Measurements from ENCODE around the gene LRCOL1. TPM values are rescaled to one million over a fixed set of nuclear protein-coding genes. Genes with fewer than 3 reads are reported as not detected.

The LRCOL1 gene
- total RNA-seq, 2 donors from 2014 or later: not detected

DNA sequence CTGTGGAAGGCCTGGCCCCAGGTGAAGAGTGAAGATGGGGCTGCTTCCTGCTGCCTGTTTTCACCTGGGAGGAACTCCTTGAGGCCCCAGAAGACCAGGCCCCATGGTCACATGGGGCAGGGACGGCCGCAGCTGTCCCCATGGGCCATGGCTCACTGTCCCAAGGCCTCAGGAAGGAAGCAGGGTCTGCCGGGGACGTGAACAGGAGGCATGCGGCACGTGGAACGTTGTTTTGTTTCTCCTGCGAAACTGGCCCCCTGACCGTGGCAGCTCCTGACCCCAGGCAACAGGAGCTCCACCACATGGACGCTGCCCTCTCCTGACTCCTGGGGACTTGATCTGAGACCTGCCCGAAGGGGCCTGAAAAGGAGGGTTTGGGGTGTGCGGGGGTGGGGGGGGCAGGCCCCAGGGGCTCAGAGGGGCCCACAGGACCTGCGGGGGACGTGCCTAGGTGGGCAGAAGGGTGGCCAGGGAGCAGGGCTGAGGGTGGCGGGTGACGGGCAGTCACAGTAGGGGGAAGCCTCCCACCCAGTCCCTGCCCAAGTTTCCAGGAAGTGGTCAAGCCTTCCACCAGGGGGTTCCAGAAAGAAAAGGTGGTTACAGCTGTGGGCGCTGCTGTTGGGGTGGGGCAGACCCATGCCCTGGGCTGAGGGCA is 41.4 kb downstream of the LRCOL1 start:
- H3K36me3 Mint-ChIP-seq (ENCODE audit: low read depth): peaks cover 18% of the 10 kb centered on the region
- H3K9ac ChIP-seq (ENCODE audit: extremely low read depth, low read length, poor library complexity, severe bottlenecking): no peak overlapping the region
- TF ChIP-seq, protein P1, sequence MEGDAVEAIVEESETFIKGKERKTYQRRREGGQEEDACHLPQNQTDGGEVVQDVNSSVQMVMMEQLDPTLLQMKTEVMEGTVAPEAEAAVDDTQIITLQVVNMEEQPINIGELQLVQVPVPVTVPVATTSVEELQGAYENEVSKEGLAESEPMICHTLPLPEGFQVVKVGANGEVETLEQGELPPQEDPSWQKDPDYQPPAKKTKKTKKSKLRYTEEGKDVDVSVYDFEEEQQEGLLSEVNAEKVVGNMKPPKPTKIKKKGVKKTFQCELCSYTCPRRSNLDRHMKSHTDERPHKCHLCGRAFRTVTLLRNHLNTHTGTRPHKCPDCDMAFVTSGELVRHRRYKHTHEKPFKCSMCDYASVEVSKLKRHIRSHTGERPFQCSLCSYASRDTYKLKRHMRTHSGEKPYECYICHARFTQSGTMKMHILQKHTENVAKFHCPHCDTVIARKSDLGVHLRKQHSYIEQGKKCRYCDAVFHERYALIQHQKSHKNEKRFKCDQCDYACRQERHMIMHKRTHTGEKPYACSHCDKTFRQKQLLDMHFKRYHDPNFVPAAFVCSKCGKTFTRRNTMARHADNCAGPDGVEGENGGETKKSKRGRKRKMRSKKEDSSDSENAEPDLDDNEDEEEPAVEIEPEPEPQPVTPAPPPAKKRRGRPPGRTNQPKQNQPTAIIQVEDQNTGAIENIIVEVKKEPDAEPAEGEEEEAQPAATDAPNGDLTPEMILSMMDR (conservative IDR thresholded peaks at IDR 0.05): no peak
- WGBS, 2 experiments (ENCODE audit: insufficient coverage in 1 of 2, insufficient read length in 1 of 2): 93 to 95% methylated on average over 6 to 17 of the region's 17 CpGs
- H3K27ac ChIP-seq (ENCODE audit: low read depth, low read length): no peak overlapping the region
- H3K4me1 ChIP-seq (ENCODE audit: control insufficient read depth, insufficient read depth, low read length): no peaks in the 10 kb centered on the region
- peaks cover 5% of the 10 kb centered on the region for H3K4me1 Mint-ChIP-seq
- H3K9me3 ChIP-seq (ENCODE audit: control insufficient read depth, low read length): no peaks in the 10 kb centered on the region
- H3K9me3 Mint-ChIP-seq: no peaks in the 10 kb centered on the region
- H3K27me3 Mint-ChIP-seq (ENCODE audit: insufficient read depth): no peaks in the 10 kb centered on the region
- peaks cover 16% of the 10 kb centered on the region for H3K36me3 ChIP-seq (ENCODE audit: control insufficient read depth, insufficient read depth, low read length)
- no peak overlapping the region for H3K4me3 ChIP-seq (ENCODE audit: low read length)
- H3K27me3 ChIP-seq (ENCODE audit: control insufficient read depth, insufficient read depth, low read length, poor library complexity, severe bottlenecking): no peaks in the 10 kb centered on the region
- DNase-seq: no peak
- no peak overlapping the region for H3K27ac Mint-ChIP-seq
- no peak overlapping the region for H3K4me3 Mint-ChIP-seq

DNA sequence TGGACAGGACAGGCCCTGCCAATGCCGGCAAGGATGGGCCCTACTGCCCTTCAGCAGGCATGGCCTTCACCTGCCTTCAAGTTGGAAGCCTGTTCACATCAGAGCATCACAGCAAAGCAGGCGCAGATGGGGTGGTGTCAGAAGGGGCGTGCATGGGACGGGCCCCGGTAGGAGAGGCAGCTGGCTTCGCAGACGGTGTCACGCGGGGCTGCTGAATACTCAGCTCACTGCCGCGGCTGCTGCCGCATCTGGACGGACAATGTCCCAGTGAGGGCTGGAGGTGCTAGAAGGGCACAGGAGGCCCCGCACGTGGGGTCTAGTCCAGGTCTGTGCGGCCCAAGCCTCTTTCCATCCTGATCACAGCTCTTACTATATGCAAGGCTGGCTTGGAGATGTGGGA is 42.1 kb downstream of the LRCOL1 start:
- TF ChIP-seq, protein P1 (conservative IDR thresholded peaks at IDR 0.05): no peak
- DNase-seq: no peak
- H3K4me3 Mint-ChIP-seq: no peak overlapping the region
- Histone ChIP-seq H3K9ac (ENCODE audit: extremely low read depth, low read length, poor library complexity, severe bottlenecking) (no peak overlapping the region), H3K4me3 (ENCODE audit: low read length) (no peak overlapping the region), H3K9me3 (ENCODE audit: control insufficient read depth, low read length) (no peaks in the 10 kb centered on the region), H3K4me1 (ENCODE audit: control insufficient read depth, insufficient read depth, low read length) (no peaks in the 10 kb centered on the region), H3K27me3 (ENCODE audit: control insufficient read depth, insufficient read depth, low read length, poor library complexity, severe bottlenecking) (no peaks in the 10 kb centered on the region), H3K36me3 (ENCODE audit: control insufficient read depth, insufficient read depth, low read length) (peaks cover 16% of the 10 kb centered on the region), H3K27ac (ENCODE audit: low read depth, low read length) (no peak overlapping the region)
- 90 to 100% methylated on average over 7 to 16 of the region's 16 CpGs for WGBS, 2 experiments (ENCODE audit: insufficient coverage in 1 of 2, insufficient read length in 1 of 2)
- no peak overlapping the region for H3K27ac Mint-ChIP-seq
- H3K9me3 Mint-ChIP-seq: no peaks in the 10 kb centered on the region
- H3K27me3 Mint-ChIP-seq (ENCODE audit: insufficient read depth): no peaks in the 10 kb centered on the region
- peaks cover 22% of the 10 kb centered on the region for H3K36me3 Mint-ChIP-seq (ENCODE audit: low read depth)
- peaks cover 5% of the 10 kb centered on the region for H3K4me1 Mint-ChIP-seq

DNA sequence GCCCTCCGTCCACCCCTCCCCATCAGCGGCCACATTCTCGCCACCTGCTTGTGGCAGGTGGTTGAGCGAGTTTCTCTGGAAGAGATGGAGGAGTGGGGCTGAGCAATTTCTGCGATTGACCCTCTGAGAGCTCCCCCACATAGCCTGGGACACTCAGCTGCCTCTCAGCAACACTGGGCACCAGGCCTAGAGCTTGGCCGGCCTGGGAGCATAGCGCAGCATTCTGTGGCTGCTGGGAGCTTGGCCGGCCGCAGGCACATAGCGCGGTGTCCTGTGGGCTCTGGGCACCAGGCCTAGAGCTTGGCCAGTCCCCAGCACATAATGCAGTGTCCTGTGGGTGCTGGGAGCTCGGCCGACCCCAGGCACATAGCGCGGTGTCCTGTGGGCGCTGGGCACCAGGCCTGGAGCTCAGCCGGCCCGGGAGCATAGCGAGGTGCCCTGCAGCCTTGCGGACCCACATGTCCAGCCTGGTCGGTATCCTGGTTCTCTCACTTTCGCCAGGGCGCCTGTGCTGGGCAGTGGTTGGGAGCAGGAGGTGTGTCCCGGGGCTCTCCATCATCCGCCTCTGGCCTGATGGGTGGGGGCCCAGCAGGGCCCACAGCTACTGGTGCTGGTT is 43.8 kb downstream of the LRCOL1 start:
- peaks cover 8% of the 10 kb centered on the region for H3K36me3 ChIP-seq (ENCODE audit: control insufficient read depth, insufficient read depth, low read length)
- Mint-ChIP-seq H3K27me3 (ENCODE audit: insufficient read depth) (no peaks in the 10 kb centered on the region), H3K9me3 (no peaks in the 10 kb centered on the region), H3K4me3 (no peak overlapping the region), H3K27ac (no peak overlapping the region), H3K4me1 (peaks cover 5% of the 10 kb centered on the region), H3K36me3 (ENCODE audit: low read depth) (peaks cover 22% of the 10 kb centered on the region)
- 93 to 94% methylated on average over 18 to 25 of the region's 25 CpGs for WGBS, 2 experiments (ENCODE audit: insufficient coverage in 1 of 2, insufficient read length in 1 of 2)
- DNase-seq: no peak
- H3K4me3 ChIP-seq (ENCODE audit: low read length): no peak overlapping the region
- H3K27ac ChIP-seq (ENCODE audit: low read depth, low read length): no peak overlapping the region
- no peaks in the 10 kb centered on the region for H3K9me3 ChIP-seq (ENCODE audit: control insufficient read depth, low read length)
- no peak overlapping the region for H3K9ac ChIP-seq (ENCODE audit: extremely low read depth, low read length, poor library complexity, severe bottlenecking)
- no peaks in the 10 kb centered on the region for H3K4me1 ChIP-seq (ENCODE audit: control insufficient read depth, insufficient read depth, low read length)
- H3K27me3 ChIP-seq (ENCODE audit: control insufficient read depth, insufficient read depth, low read length, poor library complexity, severe bottlenecking): no peaks in the 10 kb centered on the region
- TF ChIP-seq, protein P1 (conservative IDR thresholded peaks at IDR 0.05): no peak

Data from endodermal cell (in vitro differentiated cells).